ENCODE measurements around the gene QRICH1. TPM values are rescaled to one million over a fixed set of nuclear protein-coding genes. Genes with fewer than 3 reads are reported as not detected.

Gene QRICH1
- total and polyA plus RNA-seq, 2 of the 4 experiments (the other 2 are of a cell fraction), result 62.7 to 77.3 TPM

DNA sequence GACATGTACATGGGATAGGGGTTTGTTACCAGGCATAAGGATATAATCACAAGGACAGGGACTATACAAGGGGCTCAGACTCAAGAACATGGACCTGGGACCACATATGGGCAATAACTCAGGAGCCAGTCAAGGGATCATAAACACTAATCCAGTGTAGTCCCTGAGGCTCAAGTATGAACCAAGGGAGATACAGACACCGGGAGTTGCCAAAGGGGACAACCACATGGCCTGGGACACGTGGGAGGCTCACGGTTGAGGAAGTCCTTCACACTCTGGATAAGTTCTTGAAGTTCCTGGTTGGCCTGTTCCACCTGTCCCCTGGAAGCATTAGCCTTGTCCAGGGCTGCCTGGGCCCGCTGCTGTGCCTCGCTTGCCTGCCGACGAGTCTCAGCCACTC is 28.6 kb upstream of the QRICH1 start:
- POLR2A ChIA-PET (ENCODE audit: unreplicated experiment), result no interaction called here
- BruUV-seq (replicated peaks), result no TSS peak
- Histone ChIP-seq H2BK120ac (ENCODE audit: low read depth, low read length) (no peak overlapping the region), H3K79me1 (ENCODE audit: low read depth in 1 of 2, low read length in 2 of 2) (peaks cover 12 to 53% of the 10 kb centered on the region in 2 experiments), H3K36me3 (ENCODE audit: control insufficient read depth, insufficient read depth, low read length) (peaks cover 70% of the 10 kb centered on the region), H3K9me1 (ENCODE audit: insufficient read depth, low read length) (peaks cover 10% of the 10 kb centered on the region; the same call in 1 of the 2 replicates), H3K23ac (ENCODE audit: low read depth, low read length) (no peak overlapping the region), H3K9me3 (ENCODE audit: control insufficient read depth, insufficient read depth, low read length) (no peaks in the 10 kb centered on the region), H3K14ac (replicated peaks; ENCODE audit: low read depth, low read length) (no peak overlapping the region), H3K4ac (ENCODE audit: low read depth, low read length) (no peak overlapping the region), H3K27ac (ENCODE audit: insufficient read depth, low read length) (no peak overlapping the region), H4K8ac (ENCODE audit: low read depth in 2 of 2, low read length in 2 of 2) (no peak overlapping the region), H3K56ac (ENCODE audit: extremely low read depth, insufficient read depth, low read length) (no peak overlapping the region), H3K4me2 (ENCODE audit: low read depth, low read length) (no peak overlapping the region), H3K27me3 (ENCODE audit: control insufficient read depth, insufficient read depth, low read length) (no peaks in the 10 kb centered on the region), H2AFZ (replicated peaks; ENCODE audit: low read length, poor library complexity) (no peak overlapping the region), H3K4me3 (ENCODE audit: insufficient read depth, low read depth, low read length) (no peak overlapping the region), H2AK5ac (ENCODE audit: low read depth, low read length) (no peak overlapping the region), H2AK9ac (replicated peaks; ENCODE audit: low read depth, low read length, poor library complexity) (peak overlapping the region; percentile 16), H3K4me1 (ENCODE audit: control insufficient read depth, insufficient read depth, low read length) (peaks cover 10% of the 10 kb centered on the region), H4K20me1 (ENCODE audit: insufficient read depth, low read length) (peaks cover 6% of the 10 kb centered on the region), H2BK15ac (ENCODE audit: low read depth, low read length) (no peak overlapping the region), H4K91ac (ENCODE audit: insufficient read depth, low read depth, low read length) (no peak overlapping the region), H2BK5ac (ENCODE audit: low read depth, low read length, poor library complexity, severe bottlenecking) (no peak overlapping the region), H2BK20ac (ENCODE audit: low read depth, low read length) (no peak overlapping the region), H4K5ac (ENCODE audit: low read depth, low read length) (no peak overlapping the region), H3K18ac (ENCODE audit: low read depth, low read length) (no peak overlapping the region), H3K9ac (ENCODE audit: low read depth, low read length) (no peak overlapping the region)
- ATAC-seq (ENCODE audit: low read depth) (no peak), DNase-seq (no peak)
- intact Hi-C loops (cut with micrococcal nuclease) (no loop called here), dilution Hi-C loops (cut with HindIII; ENCODE audit: low sequenced_read_pairs, unreplicated experiment) (no loop called here), in situ Hi-C loops (cut with MboI; ENCODE audit: low sequenced_read_pairs) (no loop called here)
- 91% methylated on average over 7 of the region's 7 CpGs; no CpG with 5 or more reads in 1 of the 2 experiments for WGBS, 2 experiments (ENCODE audit: extremely low coverage in 2 of 2, insufficient read length in 1 of 2)
- TF ChIP-seq FOS (IDR thresholded peaks at IDR 0.05; ENCODE audit: low read depth, low read length) (no peak), MXI1 (IDR thresholded peaks at IDR 0.05; ENCODE audit: borderline replicate concordance, low read depth, low read length) (no peak), MAFK (IDR thresholded peaks at IDR 0.05; ENCODE audit: low read depth, low read length) (no peak), RAD21 (IDR thresholded peaks at IDR 0.05; ENCODE audit: low read length) (no peak), BHLHE40 (IDR thresholded peaks at IDR 0.05; ENCODE audit: low read depth, low read length) (no peak), SMC3 (IDR thresholded peaks at IDR 0.05; ENCODE audit: low read depth, low read length) (no peak), NFE2L2 (IDR thresholded peaks at IDR 0.05; ENCODE audit: low read depth, low read length) (no peak), RFX5 (IDR thresholded peaks at IDR 0.05; ENCODE audit: low read depth, low read length) (no peak), CHD1 (IDR thresholded peaks at IDR 0.05; ENCODE audit: low read depth, low read length) (no peak), MAZ (IDR thresholded peaks at IDR 0.05; ENCODE audit: borderline replicate concordance, low read depth, low read length) (no peak), RCOR1 (IDR thresholded peaks at IDR 0.05; ENCODE audit: insufficient replicate concordance, low read length) (no peak), CEBPB (IDR thresholded peaks at IDR 0.05; ENCODE audit: low read depth, low read length) (no peak), POLR2A (IDR thresholded peaks at IDR 0.05; ENCODE audit: low read depth, low read length) (no peak)
- TF ChIP-seq, protein P1, sequence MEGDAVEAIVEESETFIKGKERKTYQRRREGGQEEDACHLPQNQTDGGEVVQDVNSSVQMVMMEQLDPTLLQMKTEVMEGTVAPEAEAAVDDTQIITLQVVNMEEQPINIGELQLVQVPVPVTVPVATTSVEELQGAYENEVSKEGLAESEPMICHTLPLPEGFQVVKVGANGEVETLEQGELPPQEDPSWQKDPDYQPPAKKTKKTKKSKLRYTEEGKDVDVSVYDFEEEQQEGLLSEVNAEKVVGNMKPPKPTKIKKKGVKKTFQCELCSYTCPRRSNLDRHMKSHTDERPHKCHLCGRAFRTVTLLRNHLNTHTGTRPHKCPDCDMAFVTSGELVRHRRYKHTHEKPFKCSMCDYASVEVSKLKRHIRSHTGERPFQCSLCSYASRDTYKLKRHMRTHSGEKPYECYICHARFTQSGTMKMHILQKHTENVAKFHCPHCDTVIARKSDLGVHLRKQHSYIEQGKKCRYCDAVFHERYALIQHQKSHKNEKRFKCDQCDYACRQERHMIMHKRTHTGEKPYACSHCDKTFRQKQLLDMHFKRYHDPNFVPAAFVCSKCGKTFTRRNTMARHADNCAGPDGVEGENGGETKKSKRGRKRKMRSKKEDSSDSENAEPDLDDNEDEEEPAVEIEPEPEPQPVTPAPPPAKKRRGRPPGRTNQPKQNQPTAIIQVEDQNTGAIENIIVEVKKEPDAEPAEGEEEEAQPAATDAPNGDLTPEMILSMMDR (conservative IDR thresholded peaks at IDR 0.05; ENCODE audit: low read depth, low read length), result no peak
- TF ChIP-seq, protein P2, sequence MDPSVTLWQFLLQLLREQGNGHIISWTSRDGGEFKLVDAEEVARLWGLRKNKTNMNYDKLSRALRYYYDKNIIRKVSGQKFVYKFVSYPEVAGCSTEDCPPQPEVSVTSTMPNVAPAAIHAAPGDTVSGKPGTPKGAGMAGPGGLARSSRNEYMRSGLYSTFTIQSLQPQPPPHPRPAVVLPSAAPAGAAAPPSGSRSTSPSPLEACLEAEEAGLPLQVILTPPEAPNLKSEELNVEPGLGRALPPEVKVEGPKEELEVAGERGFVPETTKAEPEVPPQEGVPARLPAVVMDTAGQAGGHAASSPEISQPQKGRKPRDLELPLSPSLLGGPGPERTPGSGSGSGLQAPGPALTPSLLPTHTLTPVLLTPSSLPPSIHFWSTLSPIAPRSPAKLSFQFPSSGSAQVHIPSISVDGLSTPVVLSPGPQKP (IDR thresholded peaks at IDR 0.05; ENCODE audit: borderline replicate concordance, low read depth, low read length), result no peak
- TF ChIP-seq, protein P3, sequence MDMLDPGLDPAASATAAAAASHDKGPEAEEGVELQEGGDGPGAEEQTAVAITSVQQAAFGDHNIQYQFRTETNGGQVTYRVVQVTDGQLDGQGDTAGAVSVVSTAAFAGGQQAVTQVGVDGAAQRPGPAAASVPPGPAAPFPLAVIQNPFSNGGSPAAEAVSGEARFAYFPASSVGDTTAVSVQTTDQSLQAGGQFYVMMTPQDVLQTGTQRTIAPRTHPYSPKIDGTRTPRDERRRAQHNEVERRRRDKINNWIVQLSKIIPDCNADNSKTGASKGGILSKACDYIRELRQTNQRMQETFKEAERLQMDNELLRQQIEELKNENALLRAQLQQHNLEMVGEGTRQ (IDR thresholded peaks at IDR 0.05; ENCODE audit: low read depth, low read length), result no peak
- CTCF ChIA-PET, result no interaction called here
